ENCODE measurements around the gene SSBP4.

The SSBP4 gene

GRCh38 chr19:18456974-18457373 lies 37.8 kb downstream of the SSBP4 start:
- H3K9me3 ChIP-seq (ENCODE audit: insufficient read depth, low read length): no peaks in the 10 kb centered on the region
- no peak overlapping the region for H2AFZ ChIP-seq (ENCODE audit: low read depth, low read length, severe bottlenecking)
- no peak overlapping the region for H3K4me3 ChIP-seq (ENCODE audit: insufficient read depth, low read length, poor library complexity, severe bottlenecking)
- no peak overlapping the region for H3K9ac ChIP-seq (ENCODE audit: low read length)
- no peak for TF ChIP-seq EZH2phosphoT487 (conservative IDR thresholded peaks at IDR 0.05; ENCODE audit: low read length)
- TF ChIP-seq CTCF (IDR thresholded peaks at IDR 0.05; ENCODE audit: insufficient read depth, low read length, poor library complexity, severe bottlenecking): no peak
- H3K27me3 ChIP-seq (ENCODE audit: low read length): no peaks in the 10 kb centered on the region
- no peaks in the 10 kb centered on the region for H3K9me2 ChIP-seq (replicated peaks; ENCODE audit: insufficient read depth, low read length)
- no peaks in the 10 kb centered on the region for H3K36me3 ChIP-seq (ENCODE audit: low read length)
- no peaks in the 10 kb centered on the region for H3F3A ChIP-seq (ENCODE audit: insufficient read depth)
- no peaks in the 10 kb centered on the region for H4K20me1 ChIP-seq (ENCODE audit: low read depth, low read length)
- no peaks in the 10 kb centered on the region for H3K79me2 ChIP-seq (ENCODE audit: insufficient read depth, low read length)
- H3K27ac ChIP-seq (ENCODE audit: low read depth, low read length): no peak overlapping the region
- H3K4me2 ChIP-seq (ENCODE audit: low read depth, low read length, poor library complexity, severe bottlenecking): no peak overlapping the region

DNA sequence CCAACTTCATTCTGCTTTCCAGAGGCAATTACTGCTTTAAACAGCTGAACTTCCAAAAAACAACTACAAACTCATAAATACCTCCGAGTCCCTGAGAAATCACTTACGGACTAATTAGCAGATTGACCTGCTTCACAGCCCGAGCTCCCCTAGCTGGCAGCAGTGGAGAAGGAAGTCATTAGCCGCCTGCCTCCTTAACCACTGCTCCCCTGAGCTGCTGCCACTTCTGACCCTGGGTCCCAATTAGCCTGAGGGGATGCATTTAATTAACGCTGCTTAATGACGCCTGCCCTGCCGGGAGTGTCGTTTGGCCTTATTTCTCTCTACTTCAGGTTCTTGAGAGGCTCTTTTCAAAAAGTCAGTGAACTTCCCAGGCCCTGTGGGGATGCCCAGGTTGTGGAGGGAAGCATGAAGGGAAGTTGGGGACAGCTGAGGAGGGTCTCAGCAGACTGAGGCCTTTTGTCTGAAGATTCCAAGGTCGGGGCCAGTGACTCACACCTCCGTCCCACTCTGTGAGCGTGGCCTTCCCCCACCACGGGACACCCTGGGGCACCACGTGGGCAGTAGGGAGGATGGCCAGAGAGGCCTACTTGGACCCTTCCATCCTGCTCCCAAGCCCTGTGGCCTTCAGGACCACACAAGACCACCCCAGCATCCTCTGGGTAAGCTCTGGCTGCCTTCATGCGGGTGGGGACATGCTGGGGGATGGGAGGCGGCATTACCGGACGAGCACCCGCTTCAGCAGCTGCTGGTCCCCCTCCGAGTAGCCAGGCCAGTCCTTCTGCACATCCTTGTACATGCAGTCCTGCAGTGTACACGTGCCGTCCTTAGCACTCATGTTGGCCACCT lies 38.5 kb downstream of the SSBP4 start:
- Histone ChIP-seq H3K27ac (ENCODE audit: low read depth, low read length) (no peak overlapping the region), H3K9me2 (replicated peaks; ENCODE audit: insufficient read depth, low read length) (no peaks in the 10 kb centered on the region), H3K36me3 (ENCODE audit: low read length) (no peaks in the 10 kb centered on the region), H3K79me2 (ENCODE audit: insufficient read depth, low read length) (no peaks in the 10 kb centered on the region), H4K20me1 (ENCODE audit: low read depth, low read length) (no peaks in the 10 kb centered on the region), H3K4me3 (ENCODE audit: insufficient read depth, low read length, poor library complexity, severe bottlenecking) (no peak overlapping the region), H3K4me2 (ENCODE audit: low read depth, low read length, poor library complexity, severe bottlenecking) (no peak overlapping the region), H2AFZ (ENCODE audit: low read depth, low read length, severe bottlenecking) (no peak overlapping the region), H3F3A (ENCODE audit: insufficient read depth) (no peaks in the 10 kb centered on the region), H3K9ac (ENCODE audit: low read length) (no peak overlapping the region), H3K27me3 (ENCODE audit: low read length) (no peaks in the 10 kb centered on the region), H3K9me3 (ENCODE audit: insufficient read depth, low read length) (no peaks in the 10 kb centered on the region)
- TF ChIP-seq CTCF (IDR thresholded peaks at IDR 0.05; ENCODE audit: insufficient read depth, low read length, poor library complexity, severe bottlenecking) (no peak), EZH2phosphoT487 (conservative IDR thresholded peaks at IDR 0.05; ENCODE audit: low read length) (no peak)

DNA sequence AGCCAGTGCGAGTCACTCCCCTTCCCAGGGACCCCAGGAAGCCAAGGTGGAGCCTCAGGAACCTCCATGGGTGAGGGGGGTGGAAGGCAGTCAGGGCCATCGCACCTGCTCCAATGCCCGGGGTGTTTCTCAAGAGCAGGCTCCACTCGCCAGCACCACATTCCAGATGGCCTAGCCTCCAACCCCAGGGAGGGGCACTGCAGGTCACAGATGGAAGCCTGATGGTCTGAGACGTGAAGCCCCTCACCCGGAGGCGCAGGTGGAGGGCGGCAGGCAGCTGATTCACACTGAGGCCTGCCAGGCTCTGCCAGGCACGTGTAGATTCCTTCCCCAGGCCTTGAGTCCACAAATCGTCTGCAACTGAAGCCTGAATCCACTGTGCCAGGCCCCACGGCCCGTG lies 41.7 kb downstream of the SSBP4 start:
- no peaks in the 10 kb centered on the region for H3K27me3 ChIP-seq (ENCODE audit: low read length)
- H3F3A ChIP-seq (ENCODE audit: insufficient read depth): no peaks in the 10 kb centered on the region
- H3K9me2 ChIP-seq (replicated peaks; ENCODE audit: insufficient read depth, low read length): no peaks in the 10 kb centered on the region
- H3K9ac ChIP-seq (ENCODE audit: low read length): no peak overlapping the region
- no peaks in the 10 kb centered on the region for H3K9me3 ChIP-seq (ENCODE audit: insufficient read depth, low read length)
- H2AFZ ChIP-seq (ENCODE audit: low read depth, low read length, severe bottlenecking): no peak overlapping the region
- no peaks in the 10 kb centered on the region for H4K20me1 ChIP-seq (ENCODE audit: low read depth, low read length)
- TF ChIP-seq EZH2phosphoT487 (conservative IDR thresholded peaks at IDR 0.05; ENCODE audit: low read length) (no peak), CTCF (IDR thresholded peaks at IDR 0.05; ENCODE audit: insufficient read depth, low read length, poor library complexity, severe bottlenecking) (no peak)
- H3K36me3 ChIP-seq (ENCODE audit: low read length): no peaks in the 10 kb centered on the region
- no peak overlapping the region for H3K4me2 ChIP-seq (ENCODE audit: low read depth, low read length, poor library complexity, severe bottlenecking)
- H3K4me3 ChIP-seq (ENCODE audit: insufficient read depth, low read length, poor library complexity, severe bottlenecking): no peak overlapping the region
- H3K79me2 ChIP-seq (ENCODE audit: insufficient read depth, low read length): no peaks in the 10 kb centered on the region
- H3K27ac ChIP-seq (ENCODE audit: low read depth, low read length): no peak overlapping the region

Data from SU-DHL-6 (cell line).